ENCODE data around the gene CIC. TPM values are rescaled to one million over a fixed set of nuclear protein-coding genes. Genes with fewer than 3 reads are reported as not detected.

The CIC gene
- total RNA-seq, 1 experiment from 2014 or later: 75.5 TPM

DNA sequence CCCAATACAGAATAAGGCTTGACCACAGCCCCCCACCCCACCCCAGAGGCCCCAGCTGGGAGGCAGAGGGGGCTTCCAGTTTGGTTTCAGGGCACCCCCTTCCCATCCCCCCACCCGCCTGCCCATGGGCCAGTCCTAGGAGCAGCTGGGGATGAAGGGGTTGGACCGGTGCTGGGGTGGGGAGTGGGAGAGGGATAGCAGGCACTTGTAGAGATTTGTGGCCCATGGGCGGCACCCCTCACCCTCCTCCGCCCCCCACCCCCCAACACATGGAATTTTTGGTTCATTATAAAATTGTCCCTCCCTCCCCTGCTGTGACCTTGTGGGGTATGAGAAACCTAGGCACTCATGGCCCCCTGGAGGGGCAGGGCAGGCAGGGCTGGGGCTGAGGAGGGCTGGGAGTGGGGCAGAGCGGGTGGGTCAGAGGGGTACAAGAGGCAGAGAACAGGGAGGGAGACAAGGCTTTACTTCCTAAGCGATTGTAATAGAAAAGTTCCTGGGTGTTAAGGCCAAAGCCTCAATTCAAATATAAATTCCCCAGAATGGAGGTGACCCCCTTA lies 21.3 kb upstream of the CIC start:
- no peak for DNase-seq
- H3K4me1 Mint-ChIP-seq (ENCODE audit: low read depth, unreplicated experiment): peaks cover 39% of the 10 kb centered on the region
- H3K27ac Mint-ChIP-seq (ENCODE audit: unreplicated experiment): no peak overlapping the region
- CTCF ChIA-PET: interaction anchor here (1.5 to 2.4 kb wide), 3 partner anchors 22 to 71 kb away, joined by 4 to 22 read pairs (median 8); partner anchors contain the start of gene CIC
- intact Hi-C loops (cut with micrococcal nuclease; ENCODE audit: unreplicated experiment): no loop called here
- no peaks in the 10 kb centered on the region for H3K9me3 Mint-ChIP-seq (ENCODE audit: low read depth, unreplicated experiment)
- no TSS peak for BruUV-seq (replicated peaks)
- no peak overlapping the region for H3K4me3 Mint-ChIP-seq (ENCODE audit: low read depth, unreplicated experiment)
- TF ChIP-seq, protein P1, sequence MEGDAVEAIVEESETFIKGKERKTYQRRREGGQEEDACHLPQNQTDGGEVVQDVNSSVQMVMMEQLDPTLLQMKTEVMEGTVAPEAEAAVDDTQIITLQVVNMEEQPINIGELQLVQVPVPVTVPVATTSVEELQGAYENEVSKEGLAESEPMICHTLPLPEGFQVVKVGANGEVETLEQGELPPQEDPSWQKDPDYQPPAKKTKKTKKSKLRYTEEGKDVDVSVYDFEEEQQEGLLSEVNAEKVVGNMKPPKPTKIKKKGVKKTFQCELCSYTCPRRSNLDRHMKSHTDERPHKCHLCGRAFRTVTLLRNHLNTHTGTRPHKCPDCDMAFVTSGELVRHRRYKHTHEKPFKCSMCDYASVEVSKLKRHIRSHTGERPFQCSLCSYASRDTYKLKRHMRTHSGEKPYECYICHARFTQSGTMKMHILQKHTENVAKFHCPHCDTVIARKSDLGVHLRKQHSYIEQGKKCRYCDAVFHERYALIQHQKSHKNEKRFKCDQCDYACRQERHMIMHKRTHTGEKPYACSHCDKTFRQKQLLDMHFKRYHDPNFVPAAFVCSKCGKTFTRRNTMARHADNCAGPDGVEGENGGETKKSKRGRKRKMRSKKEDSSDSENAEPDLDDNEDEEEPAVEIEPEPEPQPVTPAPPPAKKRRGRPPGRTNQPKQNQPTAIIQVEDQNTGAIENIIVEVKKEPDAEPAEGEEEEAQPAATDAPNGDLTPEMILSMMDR (IDR thresholded peaks at IDR 0.05; ENCODE audit: unreplicated experiment): no peak
- H3K27me3 Mint-ChIP-seq (ENCODE audit: unreplicated experiment): no peaks in the 10 kb centered on the region
- H3K36me3 Mint-ChIP-seq (ENCODE audit: insufficient read depth, unreplicated experiment): peaks cover 80% of the 10 kb centered on the region

DNA sequence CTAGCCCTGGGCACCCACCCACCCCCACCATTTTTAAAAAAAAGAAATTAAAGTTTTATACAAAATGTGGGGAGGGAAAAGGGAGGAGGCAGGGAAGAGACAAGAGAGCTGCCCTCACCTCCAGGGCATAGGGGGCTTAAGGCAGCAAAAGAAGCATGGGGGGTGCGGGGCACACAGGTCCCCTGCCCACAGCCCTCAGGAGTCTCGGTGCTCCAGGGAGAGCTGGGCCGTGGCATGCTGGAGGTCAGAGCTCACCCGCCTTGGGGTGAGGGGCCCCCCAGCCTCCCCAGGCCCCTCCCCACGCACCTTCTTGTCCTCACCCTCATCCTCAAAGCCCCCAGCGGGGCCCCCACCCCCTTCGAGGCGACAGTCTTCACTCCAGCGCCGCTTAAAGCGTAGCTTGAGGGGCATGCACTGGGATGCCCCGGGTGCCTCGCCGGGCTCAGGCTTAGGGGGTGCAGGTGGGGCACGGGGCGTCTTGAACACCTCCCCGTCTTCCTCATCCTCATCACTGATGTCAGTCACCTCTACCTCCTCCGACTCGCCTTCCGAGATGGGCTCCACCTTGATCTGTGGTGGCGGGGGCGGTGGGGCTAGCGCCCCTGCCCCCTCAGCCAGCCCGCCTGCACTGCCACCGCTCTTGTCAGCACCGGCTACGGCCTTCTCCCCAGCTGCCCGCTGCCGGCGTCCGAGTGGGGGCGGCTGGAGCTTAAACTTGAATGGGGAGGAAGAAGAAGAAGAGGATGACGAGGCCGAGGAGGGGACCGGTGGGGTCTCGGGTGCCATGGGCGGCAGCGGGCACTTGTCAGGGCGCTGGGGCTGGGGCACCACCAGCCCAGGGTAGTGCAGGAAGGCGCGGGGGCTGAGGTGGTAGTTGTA lies 20.5 kb upstream of the CIC start:
- Mint-ChIP-seq H3K4me1 (ENCODE audit: low read depth, unreplicated experiment) (peaks cover 43% of the 10 kb centered on the region), H3K36me3 (ENCODE audit: insufficient read depth, unreplicated experiment) (peaks cover 80% of the 10 kb centered on the region), H3K9me3 (ENCODE audit: low read depth, unreplicated experiment) (no peaks in the 10 kb centered on the region), H3K4me3 (ENCODE audit: low read depth, unreplicated experiment) (peak overlapping the region; percentile 15), H3K27ac (ENCODE audit: unreplicated experiment) (peak overlapping the region; percentile 22), H3K27me3 (ENCODE audit: unreplicated experiment) (no peaks in the 10 kb centered on the region)
- BruUV-seq (replicated peaks): no TSS peak
- DNase-seq: no peak
- intact Hi-C loops (cut with micrococcal nuclease; ENCODE audit: unreplicated experiment): no loop called here
- TF ChIP-seq, protein P1 (IDR thresholded peaks at IDR 0.05; ENCODE audit: unreplicated experiment): no peak
- CTCF ChIA-PET: no interaction called here

DNA sequence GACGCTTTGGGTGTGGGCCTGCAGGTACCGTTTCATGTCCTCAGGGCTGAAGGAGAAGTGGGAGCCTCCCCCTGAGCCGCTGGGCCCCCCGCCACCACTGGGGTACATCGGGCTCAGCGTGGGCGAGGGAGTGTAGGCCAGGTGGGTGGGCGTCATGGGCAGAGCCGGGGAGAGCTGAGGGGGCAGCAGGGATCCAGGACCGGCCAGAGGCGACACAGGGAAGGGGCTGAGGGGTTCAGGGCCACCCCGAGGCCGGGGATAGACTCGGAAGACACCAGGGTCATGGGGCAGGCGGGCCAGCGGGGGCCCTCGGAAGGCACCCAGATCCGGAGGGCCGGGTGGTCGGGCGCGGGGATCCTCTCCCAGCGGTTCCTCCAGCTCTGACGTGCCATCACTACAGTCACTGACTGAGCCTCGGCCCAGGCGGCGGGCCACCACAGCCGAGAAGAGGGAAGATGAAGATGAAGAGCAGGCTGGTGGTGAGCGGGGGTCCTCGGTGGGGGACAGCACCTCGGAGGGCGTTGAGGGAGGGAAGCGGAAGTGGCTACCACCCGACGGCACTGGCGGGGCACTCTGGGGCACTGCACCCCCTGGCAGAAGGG lies 19.8 kb upstream of the CIC start:
- Mint-ChIP-seq H3K27ac (ENCODE audit: unreplicated experiment) (peak overlapping the region; percentile 22), H3K9me3 (ENCODE audit: low read depth, unreplicated experiment) (no peaks in the 10 kb centered on the region), H3K4me3 (ENCODE audit: low read depth, unreplicated experiment) (peak overlapping the region; percentile 15), H3K27me3 (ENCODE audit: unreplicated experiment) (no peaks in the 10 kb centered on the region), H3K4me1 (ENCODE audit: low read depth, unreplicated experiment) (peaks cover 43% of the 10 kb centered on the region), H3K36me3 (ENCODE audit: insufficient read depth, unreplicated experiment) (peaks cover 80% of the 10 kb centered on the region)
- BruUV-seq (replicated peaks): no TSS peak
- TF ChIP-seq, protein P1 (IDR thresholded peaks at IDR 0.05; ENCODE audit: unreplicated experiment): no peak
- intact Hi-C loops (cut with micrococcal nuclease; ENCODE audit: unreplicated experiment): no loop called here
- CTCF ChIA-PET: no interaction called here
- DNase-seq: no peak

DNA sequence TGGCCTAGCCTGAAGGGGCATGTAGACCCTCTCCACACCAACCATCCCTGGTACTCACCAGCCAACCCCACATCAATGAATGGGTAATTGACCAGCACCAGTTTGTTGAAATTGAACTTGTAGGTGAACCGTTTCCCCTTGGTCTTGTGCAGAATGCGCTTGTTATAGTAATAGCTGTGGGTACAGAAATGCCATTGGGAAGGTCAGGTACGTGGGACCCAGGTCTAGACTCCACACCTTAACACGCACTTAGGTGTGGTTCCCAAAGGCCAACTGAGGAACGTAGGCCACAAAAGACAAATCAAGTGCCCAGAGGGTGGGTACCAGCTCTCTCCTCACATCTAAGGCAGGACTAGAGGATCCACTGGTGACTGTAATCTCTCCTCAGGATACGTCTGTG lies 19.3 kb upstream of the CIC start:
- peaks cover 80% of the 10 kb centered on the region for H3K36me3 Mint-ChIP-seq (ENCODE audit: insufficient read depth, unreplicated experiment)
- H3K4me3 Mint-ChIP-seq (ENCODE audit: low read depth, unreplicated experiment): no peak overlapping the region
- no peak overlapping the region for H3K27ac Mint-ChIP-seq (ENCODE audit: unreplicated experiment)
- no peaks in the 10 kb centered on the region for H3K27me3 Mint-ChIP-seq (ENCODE audit: unreplicated experiment)
- TF ChIP-seq, protein P1 (IDR thresholded peaks at IDR 0.05; ENCODE audit: unreplicated experiment): no peak
- CTCF ChIA-PET: no interaction called here
- intact Hi-C loops (cut with micrococcal nuclease; ENCODE audit: unreplicated experiment): no loop called here
- peaks cover 39% of the 10 kb centered on the region for H3K4me1 Mint-ChIP-seq (ENCODE audit: low read depth, unreplicated experiment)
- no peak for DNase-seq
- BruUV-seq (replicated peaks): no TSS peak
- no peaks in the 10 kb centered on the region for H3K9me3 Mint-ChIP-seq (ENCODE audit: low read depth, unreplicated experiment)

Measured in Calu3 (cell line).